MM.1S (cell line): ENCODE results near the gene ZFP36L2.

Experiments
- DNase-seq: peaks from one replicate; pipeline ENCODE4 v3.0.0-alpha.2; 2015
- H2AFZ ChIP-seq: fragments of 300-600 bp; sonication (generic); 2 replicates; pipeline ENCODE4 v1.6.0; 2016; ENCODE audit warnings: antibody characterized with exemption, low read length
- H3F3A ChIP-seq: fragments of 300-600 bp; sonication (generic); 2 replicates; pipeline ENCODE4 v1.6.1; 2016; ENCODE audit warnings: mild to moderate bottlenecking, antibody characterized with exemption, low read length, moderate library complexity, mixed read lengths; ENCODE audit not compliant: insufficient read depth
- H3K27ac ChIP-seq: fragments of 300-600 bp; sonication (generic); 2 replicates; pipeline ENCODE4 v1.5.1; 2016; ENCODE audit warnings: mild to moderate bottlenecking, low read length
- H3K27me3 ChIP-seq: fragments of 300-600 bp; sonication (generic); replicated peaks from 2 replicates; pipeline ENCODE4 v1.6.0; 2016; ENCODE audit warnings: low read length; ENCODE audit not compliant: insufficient read depth
- H3K36me3 ChIP-seq: fragments of 300-600 bp; sonication (generic); replicated peaks from 2 replicates; pipeline ENCODE4 v1.6.1; 2016; ENCODE audit warnings: mild to moderate bottlenecking, low read length, mixed read lengths; ENCODE audit not compliant: insufficient read depth
- H3K4me1 ChIP-seq: fragments of 300-600 bp; sonication (generic); 2 replicates; pipeline ENCODE4 v1.6.1; 2016; ENCODE audit warnings: low read length, mixed read lengths
- H3K4me2 ChIP-seq: fragments of 300-600 bp; sonication (generic); 2 replicates; pipeline ENCODE4 v1.6.0; 2016; ENCODE audit warnings: low read depth, low read length
- H3K4me3 ChIP-seq: fragments of 300-600 bp; sonication (generic); 2 replicates; pipeline ENCODE4 v1.5.1; 2016; ENCODE audit warnings: low read length, mixed read lengths
- H3K79me2 ChIP-seq: fragments of 300-600 bp; sonication (generic); 2 replicates; pipeline ENCODE4 v1.6.1; 2016; ENCODE audit warnings: mixed run types, low read length, mixed read lengths
- H3K9ac ChIP-seq: fragments of 300-600 bp; sonication (generic); 2 replicates; pipeline ENCODE4 v1.6.1; 2016; ENCODE audit warnings: low read length, mixed read lengths
- H3K9me2 ChIP-seq: fragments of 300-600 bp; sonication (generic); replicated peaks from 2 replicates; pipeline ENCODE4 v1.6.1; 2016; ENCODE audit warnings: mild to moderate bottlenecking, low read length, mixed read lengths; ENCODE audit not compliant: insufficient read depth
- H3K9me3 ChIP-seq: fragments of 300-600 bp; sonication (generic); replicated peaks from 2 replicates; pipeline ENCODE4 v1.6.1; 2016; ENCODE audit warnings: mild to moderate bottlenecking, low read length, mixed read lengths; ENCODE audit not compliant: insufficient read depth
- H4K20me1 ChIP-seq: fragments of 300-600 bp; sonication (generic); 2 replicates; pipeline ENCODE4 v1.6.1; 2016; ENCODE audit warnings: mild to moderate bottlenecking, low read length, moderate library complexity, mixed read lengths; ENCODE audit not compliant: insufficient read depth
- EZH2 ChIP-seq: fragments of 300-600 bp; sonication (generic); optimal IDR thresholded peaks from 2 replicates; pipeline ENCODE3; 2017; ENCODE audit warnings: low read depth, mild to moderate bottlenecking, antibody characterized with exemption, low read length, mixed read lengths
- EZH2phosphoT487 ChIP-seq: fragments of 300-600 bp; sonication (generic); IDR thresholded peaks from 2 replicates; pipeline ENCODE4 v1.6.1; 2018; ENCODE audit warnings: antibody characterized with exemption, low read length
- TF ChIP-seq, protein P1 (sequence below): fragments of 300-600 bp; sonication (generic); IDR thresholded peaks from 2 replicates; pipeline ENCODE4 v1.5.1; 2016; ENCODE audit warnings: antibody characterized with exemption, low read length, mixed read lengths

ZFP36L2 gene

DNA sequence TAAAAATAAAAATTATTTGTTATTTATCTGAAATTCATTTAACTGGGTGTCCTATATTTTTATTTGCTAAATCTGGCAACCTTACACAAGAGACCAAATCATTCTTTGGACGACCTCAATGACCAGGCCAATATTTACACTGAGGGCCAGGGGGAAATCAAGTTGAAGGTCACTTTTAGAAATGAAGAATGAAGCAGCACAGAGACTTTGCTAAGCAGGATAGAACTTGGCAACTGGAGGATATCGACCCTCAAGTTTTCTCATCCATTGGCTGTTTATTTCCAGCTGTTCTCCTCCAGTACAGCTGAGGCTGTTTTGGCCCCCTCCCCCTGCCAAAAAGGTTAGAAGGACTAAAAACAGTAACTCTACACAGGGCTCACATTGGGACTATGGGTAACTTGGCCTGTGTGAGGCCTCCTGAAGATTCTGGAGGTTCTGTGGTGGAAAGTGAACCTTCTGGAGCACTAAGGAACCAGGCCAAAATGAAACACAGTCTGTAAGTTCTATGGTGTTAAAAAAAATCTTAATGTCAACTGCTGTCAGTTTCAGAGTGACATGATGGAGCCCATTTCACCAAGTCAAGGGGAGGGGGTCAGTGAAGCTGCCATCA is 32.2 kb upstream of the ZFP36L2 start:
- TF ChIP-seq EZH2phosphoT487 (no peak), EZH2 (no peak)
- TF ChIP-seq, protein P1, sequence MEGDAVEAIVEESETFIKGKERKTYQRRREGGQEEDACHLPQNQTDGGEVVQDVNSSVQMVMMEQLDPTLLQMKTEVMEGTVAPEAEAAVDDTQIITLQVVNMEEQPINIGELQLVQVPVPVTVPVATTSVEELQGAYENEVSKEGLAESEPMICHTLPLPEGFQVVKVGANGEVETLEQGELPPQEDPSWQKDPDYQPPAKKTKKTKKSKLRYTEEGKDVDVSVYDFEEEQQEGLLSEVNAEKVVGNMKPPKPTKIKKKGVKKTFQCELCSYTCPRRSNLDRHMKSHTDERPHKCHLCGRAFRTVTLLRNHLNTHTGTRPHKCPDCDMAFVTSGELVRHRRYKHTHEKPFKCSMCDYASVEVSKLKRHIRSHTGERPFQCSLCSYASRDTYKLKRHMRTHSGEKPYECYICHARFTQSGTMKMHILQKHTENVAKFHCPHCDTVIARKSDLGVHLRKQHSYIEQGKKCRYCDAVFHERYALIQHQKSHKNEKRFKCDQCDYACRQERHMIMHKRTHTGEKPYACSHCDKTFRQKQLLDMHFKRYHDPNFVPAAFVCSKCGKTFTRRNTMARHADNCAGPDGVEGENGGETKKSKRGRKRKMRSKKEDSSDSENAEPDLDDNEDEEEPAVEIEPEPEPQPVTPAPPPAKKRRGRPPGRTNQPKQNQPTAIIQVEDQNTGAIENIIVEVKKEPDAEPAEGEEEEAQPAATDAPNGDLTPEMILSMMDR, result no peak
- no peaks in the 10 kb centered on the region for H4K20me1 ChIP-seq
- no peak for DNase-seq
- H3K4me3 ChIP-seq, result no peak overlapping the region
- H3K9ac ChIP-seq, result no peak overlapping the region
- no peaks in the 10 kb centered on the region for H3F3A ChIP-seq
- no peak overlapping the region for H3K27ac ChIP-seq
- H3K9me3 ChIP-seq, result no peaks in the 10 kb centered on the region
- H2AFZ ChIP-seq, result no peak overlapping the region
- no peaks in the 10 kb centered on the region for H3K36me3 ChIP-seq
- H3K79me2 ChIP-seq, result no peaks in the 10 kb centered on the region
- no peaks in the 10 kb centered on the region for H3K27me3 ChIP-seq
- no peaks in the 10 kb centered on the region for H3K4me1 ChIP-seq
- H3K4me2 ChIP-seq, result no peak overlapping the region
- no peaks in the 10 kb centered on the region for H3K9me2 ChIP-seq

DNA sequence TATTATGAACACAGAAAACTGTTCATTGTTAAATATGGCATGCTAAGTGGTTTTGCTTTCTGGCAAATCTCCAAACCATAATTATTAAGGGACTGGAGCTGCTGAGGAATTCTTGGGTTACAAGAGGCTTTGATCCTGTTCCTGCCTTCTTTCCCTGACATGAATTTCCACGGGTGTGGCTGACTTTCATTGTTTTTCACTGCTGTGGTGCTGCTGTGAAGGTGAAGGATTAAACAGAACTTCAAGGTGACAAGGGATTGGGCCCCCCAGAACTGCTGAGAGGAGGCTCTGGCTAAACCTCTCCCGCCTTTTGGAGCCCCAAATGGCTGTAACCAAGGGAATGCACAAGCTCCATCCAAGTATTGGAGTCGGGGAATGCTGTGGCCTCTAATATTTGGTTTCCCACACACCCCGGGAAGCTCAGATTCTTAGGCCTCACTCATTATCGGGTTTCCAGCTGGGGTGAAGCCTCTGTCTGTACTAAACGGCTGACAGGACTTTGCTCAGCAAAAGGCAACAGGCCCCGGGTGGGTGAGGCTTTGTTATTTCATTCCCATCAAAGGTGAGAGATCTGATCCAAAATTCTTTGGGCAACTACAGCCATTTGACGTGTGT is 29.0 kb upstream of the ZFP36L2 start:
- Histone ChIP-seq H3K9me2 (no peaks in the 10 kb centered on the region), H4K20me1 (no peaks in the 10 kb centered on the region), H3K36me3 (no peaks in the 10 kb centered on the region), H3K4me3 (no peak overlapping the region), H3K4me1 (no peaks in the 10 kb centered on the region), H3K27me3 (no peaks in the 10 kb centered on the region), H3K4me2 (no peak overlapping the region), H3K79me2 (no peaks in the 10 kb centered on the region), H3K9ac (no peak overlapping the region), H3K9me3 (no peaks in the 10 kb centered on the region), H3K27ac (no peak overlapping the region), H3F3A (no peaks in the 10 kb centered on the region), H2AFZ (no peak overlapping the region)
- no peak for DNase-seq
- TF ChIP-seq EZH2phosphoT487, result no peak
- TF ChIP-seq, protein P1, result no peak
- no peak for TF ChIP-seq EZH2

DNA sequence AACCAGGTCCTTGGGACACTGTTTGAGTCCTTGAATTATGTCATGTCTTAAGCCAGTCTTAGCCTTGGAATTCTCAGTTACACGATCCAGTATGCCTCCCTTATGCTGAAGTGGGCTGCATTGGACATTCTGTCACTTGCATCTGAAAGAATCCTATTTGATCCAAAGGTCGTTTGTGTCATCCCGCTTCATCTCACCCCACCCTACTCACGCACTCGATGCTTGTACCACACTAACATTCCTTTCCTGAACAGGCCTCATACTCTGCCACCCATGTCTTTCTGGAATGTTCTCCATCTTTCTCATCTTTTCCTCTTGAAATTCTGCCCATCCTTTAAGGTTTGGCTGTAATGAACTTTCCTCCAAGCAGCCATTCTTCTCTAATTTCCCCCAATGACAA is 27.9 kb upstream of the ZFP36L2 start:
- no peaks in the 10 kb centered on the region for H3F3A ChIP-seq
- TF ChIP-seq EZH2phosphoT487, result no peak
- no peak for TF ChIP-seq EZH2
- TF ChIP-seq, protein P1, result no peak
- no peaks in the 10 kb centered on the region for H3K9me3 ChIP-seq
- H2AFZ ChIP-seq, result no peak overlapping the region
- no peak overlapping the region for H3K9ac ChIP-seq
- no peaks in the 10 kb centered on the region for H3K36me3 ChIP-seq
- H3K27me3 ChIP-seq, result no peaks in the 10 kb centered on the region
- H3K4me1 ChIP-seq, result no peaks in the 10 kb centered on the region
- no peak overlapping the region for H3K27ac ChIP-seq
- no peak for DNase-seq
- H3K4me2 ChIP-seq, result no peak overlapping the region
- no peaks in the 10 kb centered on the region for H4K20me1 ChIP-seq
- no peaks in the 10 kb centered on the region for H3K9me2 ChIP-seq
- no peak overlapping the region for H3K4me3 ChIP-seq
- no peaks in the 10 kb centered on the region for H3K79me2 ChIP-seq
